Prostate gland (tissue), 2 donors: ENCODE measurements around the gene KRTAP10-9. TPM values are rescaled to one million over a fixed set of nuclear protein-coding genes. Genes with fewer than 3 reads are reported as not detected.

Source experiments
- DNase-seq: peaks from one replicate; pipeline ENCODE4 v3.0.0-alpha.2; 2019; ENCODE audit warnings: low spot score
- H3K27ac ChIP-seq, 2 donors: fragments of 200-600 bp; sonication (generic); 2 replicates each; pipeline ENCODE4 v1.5.1; 2017 to 2019
- H3K27me3 ChIP-seq: fragments of 200-600 bp; sonication (generic); replicated peaks from 2 replicates; pipeline ENCODE4 v1.5.1; 2019; ENCODE audit not compliant: insufficient read depth
- H3K36me3 ChIP-seq, 2 donors: fragments of 200-600 bp; sonication (generic); 1 replicate in 1 of 2; 2 replicates in 1 of 2; pipeline versions ENCODE4 v1.5.1 to v1.8.1; 2017 to 2019
- H3K4me1 ChIP-seq: fragments of 200-600 bp; sonication (generic); replicated peaks from 2 replicates; pipeline ENCODE4 v1.5.1; 2019
- H3K4me3 ChIP-seq, 2 donors: fragments of 200-600 bp; sonication (generic); 2 replicates each; pipeline ENCODE4 v1.5.1; 2017 to 2019
- H3K9me3 ChIP-seq: fragments of 200-600 bp; sonication (generic); 2 replicates; pipeline ENCODE4 v1.5.1; 2017
- POLR2A ChIP-seq: fragments of 450-650 bp; IDR thresholded peaks from one replicate; pipeline ENCODE4 v1.6.1; 2016; ENCODE audit warnings: antibody characterized with exemption, mild to moderate bottlenecking
- POLR2AphosphoS5 ChIP-seq: sonication (generic); formaldehyde crosslinking; IDR thresholded peaks from one replicate; pipeline ENCODE4 v1.6.1; 2017; ENCODE audit warnings: antibody characterized with exemption
- WGBS: methylation state at CpG from one replicate; pipeline ENCODE4 v1.1.5; 2018; 5-methylcytosine and 5-hydroxymethylcytosine counted together
- intact Hi-C: fragments of 100-400 bp; cut with DNase I; formaldehyde crosslinking; loops from one replicate; pipeline ENCODE4 v1.14.2; 2022
- total RNA-seq, 2 donors: library from RNA; depleted of rRNA; stranded (reverse); fragments of >200 nt; gene quantifications; one replicate each; pipeline ENCODE4 v1.1.0, GENCODE V29; 2016
- TF ChIP-seq, protein P1 (sequence below), 4 experiments: fragments of 200-600 bp in 2 of 4; fragments of 450-650 bp in 2 of 4; sonication (generic) in 2 of 4; IDR thresholded peaks; 1 replicate in 3 of 4; 2 replicates in 1 of 4; pipeline ENCODE4 v1.5.1; 2016 to 2019; ENCODE audit warnings: antibody characterized with exemption in 4 of 4, mild to moderate bottlenecking in 2 of 4, moderate library complexity in 2 of 4

KRTAP10-9 gene
- total RNA-seq, 2 donors from 2014 or later: not detected

- intact Hi-C loops: no loop called here
- Histone ChIP-seq H3K4me3 (no peak overlapping the region), H3K27me3 (no peaks in the 10 kb centered on the region), H3K27ac (no peak overlapping the region), H3K36me3 (no peaks in the 10 kb centered on the region), H3K9me3 (no peaks in the 10 kb centered on the region), H3K4me1 (no peaks in the 10 kb centered on the region)
- TF ChIP-seq, protein P1, sequence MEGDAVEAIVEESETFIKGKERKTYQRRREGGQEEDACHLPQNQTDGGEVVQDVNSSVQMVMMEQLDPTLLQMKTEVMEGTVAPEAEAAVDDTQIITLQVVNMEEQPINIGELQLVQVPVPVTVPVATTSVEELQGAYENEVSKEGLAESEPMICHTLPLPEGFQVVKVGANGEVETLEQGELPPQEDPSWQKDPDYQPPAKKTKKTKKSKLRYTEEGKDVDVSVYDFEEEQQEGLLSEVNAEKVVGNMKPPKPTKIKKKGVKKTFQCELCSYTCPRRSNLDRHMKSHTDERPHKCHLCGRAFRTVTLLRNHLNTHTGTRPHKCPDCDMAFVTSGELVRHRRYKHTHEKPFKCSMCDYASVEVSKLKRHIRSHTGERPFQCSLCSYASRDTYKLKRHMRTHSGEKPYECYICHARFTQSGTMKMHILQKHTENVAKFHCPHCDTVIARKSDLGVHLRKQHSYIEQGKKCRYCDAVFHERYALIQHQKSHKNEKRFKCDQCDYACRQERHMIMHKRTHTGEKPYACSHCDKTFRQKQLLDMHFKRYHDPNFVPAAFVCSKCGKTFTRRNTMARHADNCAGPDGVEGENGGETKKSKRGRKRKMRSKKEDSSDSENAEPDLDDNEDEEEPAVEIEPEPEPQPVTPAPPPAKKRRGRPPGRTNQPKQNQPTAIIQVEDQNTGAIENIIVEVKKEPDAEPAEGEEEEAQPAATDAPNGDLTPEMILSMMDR (IDR thresholded peaks at IDR 0.05): no peak
- TF ChIP-seq POLR2AphosphoS5: no peak
- TF ChIP-seq POLR2A: no peak
- WGBS: 80% methylated on average over 13 of the region's 13 CpGs
- no peak for DNase-seq
These were observed 14.1 kb upstream of the KRTAP10-9 start for GRCh38 chr21:44612669-44613229.

DNA sequence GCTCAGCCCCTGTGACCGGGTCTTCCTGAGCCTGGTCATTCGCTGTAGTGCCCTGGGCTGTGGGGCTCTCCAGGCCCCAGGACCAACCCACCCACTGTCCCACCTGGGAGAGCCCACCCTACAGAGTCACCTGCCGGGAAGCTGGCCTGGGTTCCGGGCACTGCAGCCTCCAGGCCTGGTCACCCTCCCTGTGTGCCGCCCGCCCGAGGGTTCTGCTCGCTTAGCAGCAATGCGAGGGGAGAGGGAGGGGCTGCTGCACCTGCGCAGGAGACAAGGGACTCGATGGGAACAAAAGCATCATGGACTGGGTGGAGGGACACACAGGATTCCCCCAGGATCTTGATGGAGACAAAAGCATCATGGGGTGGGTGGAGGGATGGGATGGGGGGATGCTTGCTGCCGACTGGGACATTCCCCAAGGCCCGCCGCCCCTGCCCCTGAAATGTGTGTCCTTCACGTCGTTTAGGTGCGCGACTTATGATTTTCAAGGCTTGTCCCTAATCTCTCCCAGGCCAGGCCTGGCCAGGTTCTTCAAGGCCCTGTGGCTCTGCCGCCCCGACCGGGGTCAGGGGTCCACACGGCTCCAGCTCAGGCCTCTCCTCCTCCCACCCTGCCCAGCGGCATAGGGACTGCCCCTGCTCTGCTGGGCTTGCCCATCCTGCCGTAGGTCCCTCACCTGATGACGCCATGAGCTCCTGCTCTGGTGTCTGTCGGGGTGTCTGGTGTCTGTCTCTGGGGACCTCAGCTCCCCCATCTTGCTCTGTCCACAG, 13.3 kb upstream of the KRTAP10-9 start:
- intact Hi-C loops: no loop called here
- no peaks in the 10 kb centered on the region for H3K4me1 ChIP-seq
- WGBS: 88% methylated on average over 26 of the region's 26 CpGs
- no peak overlapping the region for H3K27ac ChIP-seq
- no peaks in the 10 kb centered on the region for H3K9me3 ChIP-seq
- no peaks in the 10 kb centered on the region for H3K36me3 ChIP-seq
- no peak for DNase-seq
- H3K4me3 ChIP-seq: no peak overlapping the region
- H3K27me3 ChIP-seq: no peaks in the 10 kb centered on the region
- no peak for TF ChIP-seq POLR2AphosphoS5
- TF ChIP-seq, protein P1 (IDR thresholded peaks at IDR 0.05): no peak
- TF ChIP-seq POLR2A: no peak

DNA sequence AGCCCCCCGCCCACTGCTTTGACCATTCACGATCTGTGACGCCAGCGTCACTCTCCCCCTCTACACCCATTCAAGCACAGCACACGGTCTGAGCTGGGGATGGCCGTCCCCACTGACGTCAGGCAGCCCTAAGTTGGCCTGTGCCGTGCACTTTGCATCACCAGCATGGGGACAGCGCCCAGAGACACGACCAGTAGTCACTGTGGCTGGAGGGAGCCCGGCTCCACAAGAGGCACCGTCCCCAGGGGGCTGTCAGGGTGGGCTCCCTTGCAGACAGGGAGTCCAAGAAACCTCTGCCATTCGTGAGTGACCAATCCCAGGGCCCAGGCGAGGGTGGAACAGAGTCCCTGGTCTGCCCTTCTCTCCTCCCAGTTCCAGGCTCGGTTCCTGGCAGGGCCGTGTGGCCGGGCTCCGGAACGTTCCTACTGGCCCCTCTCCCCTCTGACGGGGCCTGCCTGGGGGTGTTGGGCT, 12.7 kb upstream of the KRTAP10-9 start:
- intact Hi-C loops: no loop called here
- TF ChIP-seq, protein P1 (IDR thresholded peaks at IDR 0.05): no peak
- no peak for TF ChIP-seq POLR2AphosphoS5
- no peak for TF ChIP-seq POLR2A
- Histone ChIP-seq H3K27me3 (no peaks in the 10 kb centered on the region), H3K27ac (no peak overlapping the region), H3K4me1 (no peaks in the 10 kb centered on the region), H3K4me3 (no peak overlapping the region), H3K9me3 (no peaks in the 10 kb centered on the region), H3K36me3 (no peaks in the 10 kb centered on the region)
- DNase-seq: no peak
- WGBS: 88% methylated on average over 20 of the region's 20 CpGs

- no peak for DNase-seq
- no peaks in the 10 kb centered on the region for H3K4me1 ChIP-seq
- WGBS: 87% methylated on average over 28 of the region's 28 CpGs
These were observed 11.9 kb upstream of the KRTAP10-9 start for GRCh38 chr21:44614961-44615391.

More at GRCh38 chr21:44614961-44615391, 11.9 kb upstream of the KRTAP10-9 start:
- H3K9me3 ChIP-seq: no peaks in the 10 kb centered on the region
- H3K27ac ChIP-seq: no peak overlapping the region
- no peak overlapping the region for H3K4me3 ChIP-seq
- H3K27me3 ChIP-seq: no peaks in the 10 kb centered on the region
- intact Hi-C loops: no loop called here
- no peaks in the 10 kb centered on the region for H3K36me3 ChIP-seq
- TF ChIP-seq POLR2AphosphoS5: no peak
- no peak for TF ChIP-seq POLR2A
- TF ChIP-seq, protein P1 (IDR thresholded peaks at IDR 0.05): no peak
